Measurements from ENCODE around the gene TBC1D14. TPM values are rescaled to one million over a fixed set of nuclear protein-coding genes. Genes with fewer than 3 reads are reported as not detected.
A peak's percentile ranks its signal among the peaks of the same experiment; 100 is the strongest.

The TBC1D14 gene
- total and polyA plus RNA-seq, 2 experiments from 2014 or later, result 33.6 to 50.8 TPM

- H3K9me3 ChIP-seq (ENCODE audit: low read depth), result no peaks in the 10 kb centered on the region
- H3K4me2 ChIP-seq, result no peak overlapping the region
- no peaks in the 10 kb centered on the region for H4K20me1 ChIP-seq (ENCODE audit: insufficient read depth, poor library complexity, severe bottlenecking)
- no peaks in the 10 kb centered on the region for H3K36me3 ChIP-seq (replicated peaks; ENCODE audit: insufficient read depth, low read depth)
- H3K79me2 ChIP-seq, result peaks cover 81% of the 10 kb centered on the region
- WGBS (ENCODE audit: low lambda C conversion rate, missing lambda C conversion rate), result 90% methylated on average over 20 of the region's 20 CpGs
- no peak overlapping the region for H2AFZ ChIP-seq
- H3K27ac ChIP-seq, result no peak overlapping the region
- no peaks in the 10 kb centered on the region for H3K27me3 ChIP-seq
- no peak for TF ChIP-seq CTCF (IDR thresholded peaks at IDR 0.05; ENCODE audit: poor library complexity)
- no peak for TF ChIP-seq EZH2 (IDR thresholded peaks at IDR 0.05; ENCODE audit: borderline replicate concordance)
- TF ChIP-seq EZH2phosphoT487 (IDR thresholded peaks at IDR 0.05; ENCODE audit: low read depth, severe bottlenecking, unreplicated experiment), result no peak
- DNase-seq (ENCODE audit: low spot score), result no peak
- H3K4me1 ChIP-seq (ENCODE audit: insufficient read depth), result peaks cover 52% of the 10 kb centered on the region
- no peak overlapping the region for H3K4me3 ChIP-seq
- no peaks in the 10 kb centered on the region for H3K9me2 ChIP-seq (replicated peaks; ENCODE audit: insufficient read depth)
Observed at GRCh38 chr4:6938647-6939271, 29.1 kb downstream of the TBC1D14 start.

GRCh38 chr4:6939761-6940743 lies 30.4 kb downstream of the TBC1D14 start:
- H3K9me3 ChIP-seq (ENCODE audit: low read depth), result no peaks in the 10 kb centered on the region
- H3K27me3 ChIP-seq, result no peaks in the 10 kb centered on the region
- peaks cover 79% of the 10 kb centered on the region for H3K79me2 ChIP-seq
- H2AFZ ChIP-seq, result no peak overlapping the region
- no peaks in the 10 kb centered on the region for H3K36me3 ChIP-seq (replicated peaks; ENCODE audit: insufficient read depth, low read depth)
- peak overlapping the region; percentile 93 for H3K27ac ChIP-seq
- H3K4me2 ChIP-seq, result no peak overlapping the region
- no peak overlapping the region for H3K4me3 ChIP-seq
- 80% methylated on average over 24 of the region's 24 CpGs for WGBS (ENCODE audit: low lambda C conversion rate, missing lambda C conversion rate)
- H3K4me1 ChIP-seq (ENCODE audit: insufficient read depth), result peaks cover 60% of the 10 kb centered on the region
- H3K9me2 ChIP-seq (replicated peaks; ENCODE audit: insufficient read depth), result no peaks in the 10 kb centered on the region
- H4K20me1 ChIP-seq (ENCODE audit: insufficient read depth, poor library complexity, severe bottlenecking), result no peaks in the 10 kb centered on the region
- TF ChIP-seq EZH2 (IDR thresholded peaks at IDR 0.05; ENCODE audit: borderline replicate concordance) (no peak), EZH2phosphoT487 (IDR thresholded peaks at IDR 0.05; ENCODE audit: low read depth, severe bottlenecking, unreplicated experiment) (no peak), CTCF (IDR thresholded peaks at IDR 0.05; ENCODE audit: poor library complexity) (no peak)
- DNase-seq (ENCODE audit: low spot score), result no peak

GRCh38 chr4:6940744-6941137 lies 31.1 kb downstream of the TBC1D14 start:
- H3K27me3 ChIP-seq, result no peaks in the 10 kb centered on the region
- TF ChIP-seq CTCF (IDR thresholded peaks at IDR 0.05; ENCODE audit: poor library complexity), result no peak
- TF ChIP-seq EZH2 (IDR thresholded peaks at IDR 0.05; ENCODE audit: borderline replicate concordance), result no peak
- no peak for TF ChIP-seq EZH2phosphoT487 (IDR thresholded peaks at IDR 0.05; ENCODE audit: low read depth, severe bottlenecking, unreplicated experiment)
- peaks cover 56% of the 10 kb centered on the region for H3K4me1 ChIP-seq (ENCODE audit: insufficient read depth)
- H3K36me3 ChIP-seq (replicated peaks; ENCODE audit: insufficient read depth, low read depth), result no peaks in the 10 kb centered on the region
- no peak overlapping the region for H2AFZ ChIP-seq
- no peaks in the 10 kb centered on the region for H3K9me3 ChIP-seq (ENCODE audit: low read depth)
- H3K9me2 ChIP-seq (replicated peaks; ENCODE audit: insufficient read depth), result no peaks in the 10 kb centered on the region
- peak overlapping the region; percentile 93 for H3K27ac ChIP-seq
- H3K79me2 ChIP-seq, result peaks cover 78% of the 10 kb centered on the region
- no peak overlapping the region for H3K4me3 ChIP-seq
- no peak for DNase-seq (ENCODE audit: low spot score)
- H4K20me1 ChIP-seq (ENCODE audit: insufficient read depth, poor library complexity, severe bottlenecking), result no peaks in the 10 kb centered on the region
- WGBS (ENCODE audit: low lambda C conversion rate, missing lambda C conversion rate), result 91% methylated on average over 11 of the region's 11 CpGs
- H3K4me2 ChIP-seq, result no peak overlapping the region
